ENCODE data around the gene CFAP73. TPM values are rescaled to one million over a fixed set of nuclear protein-coding genes. Genes with fewer than 3 reads are reported as not detected.

The CFAP73 gene
- total RNA-seq, 1 experiment from 2014 or later: 0.10 TPM

DNA sequence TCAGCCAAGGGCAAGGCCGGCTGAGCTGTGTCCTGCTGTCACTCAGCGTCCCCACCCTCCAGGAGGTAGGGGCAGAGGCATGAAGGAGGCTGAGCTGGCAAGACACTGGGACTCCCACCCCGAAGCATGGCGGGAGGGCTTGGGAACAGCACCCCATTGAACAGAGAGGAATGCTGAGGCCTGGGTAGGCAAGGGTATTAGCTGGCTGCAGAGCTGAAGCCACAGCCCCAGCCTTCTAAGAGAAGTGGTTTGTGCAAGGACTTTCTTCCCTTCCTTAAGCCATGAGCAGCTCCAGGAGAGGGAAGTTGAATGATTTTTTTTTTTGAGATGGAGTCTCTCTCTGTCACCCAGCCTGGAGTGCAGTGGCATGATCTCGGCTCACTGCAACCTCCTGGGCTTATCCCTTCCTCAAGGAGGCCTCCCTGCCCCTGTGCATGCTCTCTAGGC is 6.6 kb upstream of the CFAP73 start:
- peaks cover 11% of the 10 kb centered on the region for H3K4me1 ChIP-seq (ENCODE audit: control insufficient read depth, insufficient read depth, low read length)
- no peaks in the 10 kb centered on the region for H3K9me3 ChIP-seq (ENCODE audit: control insufficient read depth, insufficient read depth, low read depth, low read length)
- CTCF ChIA-PET: no interaction called here
- no peak for DNase-seq (ENCODE audit: low read depth, low spot score)
- POLR2A ChIA-PET: interaction anchor here (0.5 kb wide), 1 partner anchor 137 kb away, joined by 3 read pairs; no protein-coding TSS in a partner anchor
- BruUV-seq (replicated peaks): no TSS peak
- no peak for ATAC-seq
- in situ Hi-C loops (cut with HindIII; ENCODE audit: low pct_unique_long_range_greater_than_20kb, low sequenced_read_pairs) (no loop called here), intact Hi-C loops (cut with micrococcal nuclease; ENCODE audit: unreplicated experiment) (no loop called here)
- H3K4me3 ChIP-seq (ENCODE audit: low read depth in 2 of 2, low read length in 2 of 2): no peak overlapping the region
- no peaks in the 10 kb centered on the region for H3K36me3 ChIP-seq (ENCODE audit: control insufficient read depth, insufficient read depth, low read length)
- H3K27me3 ChIP-seq (ENCODE audit: control insufficient read depth, insufficient read depth, low read length): no peaks in the 10 kb centered on the region
- H3K27ac ChIP-seq (ENCODE audit: low read length): no peak overlapping the region
- TF ChIP-seq, protein P1, sequence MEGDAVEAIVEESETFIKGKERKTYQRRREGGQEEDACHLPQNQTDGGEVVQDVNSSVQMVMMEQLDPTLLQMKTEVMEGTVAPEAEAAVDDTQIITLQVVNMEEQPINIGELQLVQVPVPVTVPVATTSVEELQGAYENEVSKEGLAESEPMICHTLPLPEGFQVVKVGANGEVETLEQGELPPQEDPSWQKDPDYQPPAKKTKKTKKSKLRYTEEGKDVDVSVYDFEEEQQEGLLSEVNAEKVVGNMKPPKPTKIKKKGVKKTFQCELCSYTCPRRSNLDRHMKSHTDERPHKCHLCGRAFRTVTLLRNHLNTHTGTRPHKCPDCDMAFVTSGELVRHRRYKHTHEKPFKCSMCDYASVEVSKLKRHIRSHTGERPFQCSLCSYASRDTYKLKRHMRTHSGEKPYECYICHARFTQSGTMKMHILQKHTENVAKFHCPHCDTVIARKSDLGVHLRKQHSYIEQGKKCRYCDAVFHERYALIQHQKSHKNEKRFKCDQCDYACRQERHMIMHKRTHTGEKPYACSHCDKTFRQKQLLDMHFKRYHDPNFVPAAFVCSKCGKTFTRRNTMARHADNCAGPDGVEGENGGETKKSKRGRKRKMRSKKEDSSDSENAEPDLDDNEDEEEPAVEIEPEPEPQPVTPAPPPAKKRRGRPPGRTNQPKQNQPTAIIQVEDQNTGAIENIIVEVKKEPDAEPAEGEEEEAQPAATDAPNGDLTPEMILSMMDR (IDR thresholded peaks at IDR 0.05): no peak
- TF ChIP-seq SIN3A (IDR thresholded peaks at IDR 0.05; ENCODE audit: borderline replicate concordance, insufficient read depth, low read depth, low read length): no peak

DNA sequence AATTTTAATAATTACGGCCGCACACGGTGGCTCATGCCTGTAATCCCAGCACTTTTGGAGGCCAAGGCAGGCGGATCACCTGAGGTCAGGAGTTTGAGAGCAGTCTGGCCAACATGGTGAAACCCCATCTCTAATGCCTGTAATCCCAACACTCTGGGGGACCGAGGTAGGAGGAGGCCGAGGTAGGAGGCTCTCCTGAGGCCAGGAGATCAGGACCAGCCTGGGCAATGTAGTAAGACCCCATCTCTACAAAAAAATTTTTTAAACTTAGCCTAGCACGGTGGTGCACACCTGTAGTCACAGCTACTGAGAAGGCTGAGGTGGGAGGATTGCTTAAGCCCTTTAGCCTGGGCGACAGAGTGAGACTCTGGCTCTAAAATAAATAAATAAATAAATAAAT is 5.6 kb upstream of the CFAP73 start:
- ChIA-PET POLR2A (no interaction called here), CTCF (no interaction called here)
- ATAC-seq (no peak), DNase-seq (ENCODE audit: low read depth, low spot score) (no peak)
- Histone ChIP-seq H3K36me3 (ENCODE audit: control insufficient read depth, insufficient read depth, low read length) (no peaks in the 10 kb centered on the region), H3K9me3 (ENCODE audit: control insufficient read depth, insufficient read depth, low read depth, low read length) (no peaks in the 10 kb centered on the region), H3K27ac (ENCODE audit: low read length) (no peak overlapping the region), H3K27me3 (ENCODE audit: control insufficient read depth, insufficient read depth, low read length) (no peaks in the 10 kb centered on the region), H3K4me3 (ENCODE audit: low read depth in 2 of 2, low read length in 2 of 2) (no peak overlapping the region), H3K4me1 (ENCODE audit: control insufficient read depth, insufficient read depth, low read length) (peaks cover 7% of the 10 kb centered on the region)
- in situ Hi-C loops (cut with HindIII; ENCODE audit: low pct_unique_long_range_greater_than_20kb, low sequenced_read_pairs) (no loop called here), intact Hi-C loops (cut with micrococcal nuclease; ENCODE audit: unreplicated experiment) (no loop called here)
- no TSS peak for BruUV-seq (replicated peaks)
- TF ChIP-seq TCF7L2 (IDR thresholded peaks at IDR 0.05; ENCODE audit: low read depth, low read length): no peak
- TF ChIP-seq, protein P2, sequence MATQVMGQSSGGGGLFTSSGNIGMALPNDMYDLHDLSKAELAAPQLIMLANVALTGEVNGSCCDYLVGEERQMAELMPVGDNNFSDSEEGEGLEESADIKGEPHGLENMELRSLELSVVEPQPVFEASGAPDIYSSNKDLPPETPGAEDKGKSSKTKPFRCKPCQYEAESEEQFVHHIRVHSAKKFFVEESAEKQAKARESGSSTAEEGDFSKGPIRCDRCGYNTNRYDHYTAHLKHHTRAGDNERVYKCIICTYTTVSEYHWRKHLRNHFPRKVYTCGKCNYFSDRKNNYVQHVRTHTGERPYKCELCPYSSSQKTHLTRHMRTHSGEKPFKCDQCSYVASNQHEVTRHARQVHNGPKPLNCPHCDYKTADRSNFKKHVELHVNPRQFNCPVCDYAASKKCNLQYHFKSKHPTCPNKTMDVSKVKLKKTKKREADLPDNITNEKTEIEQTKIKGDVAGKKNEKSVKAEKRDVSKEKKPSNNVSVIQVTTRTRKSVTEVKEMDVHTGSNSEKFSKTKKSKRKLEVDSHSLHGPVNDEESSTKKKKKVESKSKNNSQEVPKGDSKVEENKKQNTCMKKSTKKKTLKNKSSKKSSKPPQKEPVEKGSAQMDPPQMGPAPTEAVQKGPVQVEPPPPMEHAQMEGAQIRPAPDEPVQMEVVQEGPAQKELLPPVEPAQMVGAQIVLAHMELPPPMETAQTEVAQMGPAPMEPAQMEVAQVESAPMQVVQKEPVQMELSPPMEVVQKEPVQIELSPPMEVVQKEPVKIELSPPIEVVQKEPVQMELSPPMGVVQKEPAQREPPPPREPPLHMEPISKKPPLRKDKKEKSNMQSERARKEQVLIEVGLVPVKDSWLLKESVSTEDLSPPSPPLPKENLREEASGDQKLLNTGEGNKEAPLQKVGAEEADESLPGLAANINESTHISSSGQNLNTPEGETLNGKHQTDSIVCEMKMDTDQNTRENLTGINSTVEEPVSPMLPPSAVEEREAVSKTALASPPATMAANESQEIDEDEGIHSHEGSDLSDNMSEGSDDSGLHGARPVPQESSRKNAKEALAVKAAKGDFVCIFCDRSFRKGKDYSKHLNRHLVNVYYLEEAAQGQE (IDR thresholded peaks at IDR 0.05; ENCODE audit: insufficient read depth in 1 of 2, low read depth in 2 of 2, low read length in 1 of 2): no peak
- TF ChIP-seq POLR2AphosphoS5 (IDR thresholded peaks at IDR 0.05; ENCODE audit: low read depth, low read length): no peak
- TF ChIP-seq, protein P1 (IDR thresholded peaks at IDR 0.05): no peak
- no peak for TF ChIP-seq SIN3A (IDR thresholded peaks at IDR 0.05; ENCODE audit: borderline replicate concordance, insufficient read depth, low read depth, low read length)
